ENCODE results near the gene KRTAP2-3.

KRTAP2-3 gene

GRCh38 chr17:41029633-41030245, 30.2 kb downstream of the KRTAP2-3 start, which contains the start of gene KRTAP1-4:
Gene KRTAP1-4 (minus strand): TSS chr17:41030195. CDS start chr17:41030078, 117 bp downstream.
- no peak for TF ChIP-seq CTCF (IDR thresholded peaks at IDR 0.05; ENCODE audit: low read depth, low read length, missing control alignments)
- no peak for DNase-seq (ENCODE audit: extremely low read depth, low read depth)
- H3K4me3 ChIP-seq (replicated peaks; ENCODE audit: low read depth, low read length): no peak within 1 kb of the TSS

- no peak for TF ChIP-seq CTCF (IDR thresholded peaks at IDR 0.05; ENCODE audit: low read depth, low read length, missing control alignments)
- no peak within 1 kb of the TSS for H3K4me3 ChIP-seq (replicated peaks; ENCODE audit: low read depth, low read length)
- peak; percentile 52 for DNase-seq (ENCODE audit: extremely low read depth, low read depth)
Measured at GRCh38 chr17:41026715-41027471, 33.0 kb downstream of the KRTAP2-3 start, which contains the start of gene KRTAP1-5. Gene KRTAP1-5 (minus strand): TSS chr17:41027208. CDS start chr17:41027155, 53 bp downstream.

- H3K4me3 ChIP-seq (replicated peaks; ENCODE audit: low read depth, low read length): no peak overlapping the region
- DNase-seq (ENCODE audit: extremely low read depth, low read depth): no peak
- TF ChIP-seq CTCF (IDR thresholded peaks at IDR 0.05; ENCODE audit: low read depth, low read length, missing control alignments): no peak
Measured at GRCh38 chr17:41024697-41025096, 35.2 kb downstream of the KRTAP2-3 start.

- no peak for DNase-seq (ENCODE audit: extremely low read depth, low read depth)
- H3K4me3 ChIP-seq (replicated peaks; ENCODE audit: low read depth, low read length): no peak overlapping the region
- TF ChIP-seq CTCF (IDR thresholded peaks at IDR 0.05; ENCODE audit: low read depth, low read length, missing control alignments): no peak
Measured at GRCh38 chr17:41020336-41020735, 39.6 kb downstream of the KRTAP2-3 start.

GRCh38 chr17:41019415-41019814, 40.5 kb downstream of the KRTAP2-3 start:
- no peak for DNase-seq (ENCODE audit: extremely low read depth, low read depth)
- no peak for TF ChIP-seq CTCF (IDR thresholded peaks at IDR 0.05; ENCODE audit: low read depth, low read length, missing control alignments)
- no peak overlapping the region for H3K4me3 ChIP-seq (replicated peaks; ENCODE audit: low read depth, low read length)

- no peak overlapping the region for H3K4me3 ChIP-seq (replicated peaks; ENCODE audit: low read depth, low read length)
- DNase-seq (ENCODE audit: extremely low read depth, low read depth): no peak
- no peak for TF ChIP-seq CTCF (IDR thresholded peaks at IDR 0.05; ENCODE audit: low read depth, low read length, missing control alignments)
Measured at GRCh38 chr17:41018541-41018940, 41.4 kb downstream of the KRTAP2-3 start.

All from HFF-Myc (cell line).